Hematopoietic multipotent progenitor cell (in vitro differentiated cells): ENCODE results near the gene MKRN1. TPM values are rescaled to one million over a fixed set of nuclear protein-coding genes. Genes with fewer than 3 reads are reported as not detected.
"Not testable (repeated sequence)": the region's sequence is repeated elsewhere in the genome, so short reads cannot be mapped to it uniquely, and the experiment has no call there.

ENCODE experiments used
- DNase-seq, 3 donors: peaks; one replicate each; pipeline ENCODE4 v3.0.0-alpha.2; 2011 to 2015; ENCODE audit warnings: low read depth in 2 of 3, low spot score in 2 of 3
- total RNA-seq: library from RNA; depleted of rRNA; stranded (reverse); fragments of >200 nt; gene quantifications from one replicate; pipeline ENCODE4 v1.2.3, GENCODE V29; 2012

MKRN1 gene
- 66.2 TPM for total RNA-seq

- peak; percentile 84 to 91 (median 90) for DNase-seq
These were observed at the start of gene MKRN1 for GRCh38 chr7:140479062-140479738. MKRN1 (minus strand) TSS chr7:140479505; CDS start chr7:140479344, 161 bp downstream.

- DNase-seq, result no peak
These were observed 47.7 kb upstream of the MKRN1 start for GRCh38 chr7:140526787-140527664.

GRCh38 chr7:140526214-140526613, 46.9 kb upstream of the MKRN1 start:
- DNase-seq, result no peak

- no peak for DNase-seq
These were observed 46.4 kb upstream of the MKRN1 start for GRCh38 chr7:140525743-140526142.

- DNase-seq, result no peak
These were observed 42.1 kb upstream of the MKRN1 start for GRCh38 chr7:140521421-140521820.

GRCh38 chr7:140519007-140519399, 39.7 kb upstream of the MKRN1 start:
- DNase-seq, result no peak

GRCh38 chr7:140518370-140519006, 39.2 kb upstream of the MKRN1 start:
- no peak for DNase-seq

GRCh38 chr7:140517546-140518369, 38.5 kb upstream of the MKRN1 start:
- DNase-seq, result peak in 2 of 3 donors; percentile 55 to 64

- DNase-seq, result peak in 1 of 3 donors; percentile 26
These were observed 33.2 kb upstream of the MKRN1 start for GRCh38 chr7:140512317-140513000.

- DNase-seq, result no peak
These were observed 30.5 kb upstream of the MKRN1 start for GRCh38 chr7:140509789-140510188.

- DNase-seq, result not testable (repeated sequence)
These were observed 28.3 kb upstream of the MKRN1 start for GRCh38 chr7:140507556-140507955.

GRCh38 chr7:140506788-140507464, 27.6 kb upstream of the MKRN1 start:
- no peak for DNase-seq

GRCh38 chr7:140501966-140502365, 22.7 kb upstream of the MKRN1 start:
- DNase-seq, result no peak

GRCh38 chr7:140497807-140498206, 18.5 kb upstream of the MKRN1 start:
- not testable (repeated sequence) for DNase-seq

- no peak for DNase-seq
These were observed 18.0 kb upstream of the MKRN1 start for GRCh38 chr7:140497241-140497769.

GRCh38 chr7:140495514-140496097, 16.3 kb upstream of the MKRN1 start:
- no peak for DNase-seq

GRCh38 chr7:140494867-140495266, 15.6 kb upstream of the MKRN1 start:
- DNase-seq, result no peak

- peak in 2 of 3 donors; percentile 28 to 69 for DNase-seq
These were observed 9.7 kb upstream of the MKRN1 start for GRCh38 chr7:140489026-140489359.
